ENCODE data around the gene CELSR3.

The CELSR3 gene, protein sequence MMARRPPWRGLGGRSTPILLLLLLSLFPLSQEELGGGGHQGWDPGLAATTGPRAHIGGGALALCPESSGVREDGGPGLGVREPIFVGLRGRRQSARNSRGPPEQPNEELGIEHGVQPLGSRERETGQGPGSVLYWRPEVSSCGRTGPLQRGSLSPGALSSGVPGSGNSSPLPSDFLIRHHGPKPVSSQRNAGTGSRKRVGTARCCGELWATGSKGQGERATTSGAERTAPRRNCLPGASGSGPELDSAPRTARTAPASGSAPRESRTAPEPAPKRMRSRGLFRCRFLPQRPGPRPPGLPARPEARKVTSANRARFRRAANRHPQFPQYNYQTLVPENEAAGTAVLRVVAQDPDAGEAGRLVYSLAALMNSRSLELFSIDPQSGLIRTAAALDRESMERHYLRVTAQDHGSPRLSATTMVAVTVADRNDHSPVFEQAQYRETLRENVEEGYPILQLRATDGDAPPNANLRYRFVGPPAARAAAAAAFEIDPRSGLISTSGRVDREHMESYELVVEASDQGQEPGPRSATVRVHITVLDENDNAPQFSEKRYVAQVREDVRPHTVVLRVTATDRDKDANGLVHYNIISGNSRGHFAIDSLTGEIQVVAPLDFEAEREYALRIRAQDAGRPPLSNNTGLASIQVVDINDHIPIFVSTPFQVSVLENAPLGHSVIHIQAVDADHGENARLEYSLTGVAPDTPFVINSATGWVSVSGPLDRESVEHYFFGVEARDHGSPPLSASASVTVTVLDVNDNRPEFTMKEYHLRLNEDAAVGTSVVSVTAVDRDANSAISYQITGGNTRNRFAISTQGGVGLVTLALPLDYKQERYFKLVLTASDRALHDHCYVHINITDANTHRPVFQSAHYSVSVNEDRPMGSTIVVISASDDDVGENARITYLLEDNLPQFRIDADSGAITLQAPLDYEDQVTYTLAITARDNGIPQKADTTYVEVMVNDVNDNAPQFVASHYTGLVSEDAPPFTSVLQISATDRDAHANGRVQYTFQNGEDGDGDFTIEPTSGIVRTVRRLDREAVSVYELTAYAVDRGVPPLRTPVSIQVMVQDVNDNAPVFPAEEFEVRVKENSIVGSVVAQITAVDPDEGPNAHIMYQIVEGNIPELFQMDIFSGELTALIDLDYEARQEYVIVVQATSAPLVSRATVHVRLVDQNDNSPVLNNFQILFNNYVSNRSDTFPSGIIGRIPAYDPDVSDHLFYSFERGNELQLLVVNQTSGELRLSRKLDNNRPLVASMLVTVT (N-terminal part only)

GRCh38 chr3:48662753-48663488, at the start of gene CELSR3:
CELSR3 (minus strand) TSS chr3:48662886; CDS start chr3:48662634, 252 bp downstream.
- peak in 1 of 2 donors; percentile 23 for DNase-seq (ENCODE audit: low read depth in 1 of 2, low spot score in 1 of 2)

- no peak for DNase-seq (ENCODE audit: low read depth in 1 of 2, low spot score in 1 of 2)
These were observed 49.0 kb upstream of the CELSR3 start for GRCh38 chr3:48711727-48712126.

GRCh38 chr3:48709051-48709461, 46.4 kb upstream of the CELSR3 start:
- DNase-seq (ENCODE audit: low read depth in 1 of 2, low spot score in 1 of 2), result no peak

DNA sequence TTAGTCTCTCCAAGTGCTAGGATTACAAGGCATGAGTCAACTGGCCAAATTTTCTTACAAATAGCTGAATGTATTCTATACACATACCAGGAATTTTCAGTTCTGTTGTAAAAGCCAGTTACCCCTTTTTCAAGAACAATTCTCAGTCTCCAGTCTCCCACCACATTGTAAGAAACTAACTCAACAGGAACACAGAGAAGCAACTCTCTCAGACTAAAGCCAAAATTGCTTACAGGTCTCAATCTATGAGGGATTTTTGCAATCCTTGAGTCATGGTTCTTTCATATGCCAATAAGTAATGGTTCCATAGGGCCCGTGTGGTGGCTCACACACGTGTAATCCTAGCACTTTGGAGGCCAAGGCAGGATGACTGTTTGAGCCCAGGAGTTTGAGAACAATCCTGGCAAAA, 45.8 kb upstream of the CELSR3 start:
- DNase-seq (ENCODE audit: low read depth in 1 of 2, low spot score in 1 of 2), result no peak

DNA sequence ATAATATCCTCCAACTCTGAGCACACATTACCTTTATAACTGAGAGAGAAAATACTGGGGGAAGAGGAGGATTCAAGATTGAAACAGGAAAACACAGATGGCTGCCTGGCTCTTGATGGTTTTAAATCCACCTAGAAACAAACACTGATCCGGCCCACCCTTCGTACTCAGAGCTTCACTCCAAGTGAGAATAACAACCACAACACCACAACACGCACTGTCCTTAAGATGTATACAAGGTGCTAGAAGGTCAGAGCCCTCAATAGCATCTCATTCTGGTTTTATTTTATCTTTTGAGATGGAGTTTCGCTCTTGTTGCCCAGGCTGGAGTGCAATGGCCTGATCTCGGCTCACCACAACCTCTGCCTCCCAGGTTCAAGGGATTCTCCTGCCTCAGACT, 44.5 kb upstream of the CELSR3 start:
- DNase-seq (ENCODE audit: low read depth in 1 of 2, low spot score in 1 of 2), result no peak

DNA sequence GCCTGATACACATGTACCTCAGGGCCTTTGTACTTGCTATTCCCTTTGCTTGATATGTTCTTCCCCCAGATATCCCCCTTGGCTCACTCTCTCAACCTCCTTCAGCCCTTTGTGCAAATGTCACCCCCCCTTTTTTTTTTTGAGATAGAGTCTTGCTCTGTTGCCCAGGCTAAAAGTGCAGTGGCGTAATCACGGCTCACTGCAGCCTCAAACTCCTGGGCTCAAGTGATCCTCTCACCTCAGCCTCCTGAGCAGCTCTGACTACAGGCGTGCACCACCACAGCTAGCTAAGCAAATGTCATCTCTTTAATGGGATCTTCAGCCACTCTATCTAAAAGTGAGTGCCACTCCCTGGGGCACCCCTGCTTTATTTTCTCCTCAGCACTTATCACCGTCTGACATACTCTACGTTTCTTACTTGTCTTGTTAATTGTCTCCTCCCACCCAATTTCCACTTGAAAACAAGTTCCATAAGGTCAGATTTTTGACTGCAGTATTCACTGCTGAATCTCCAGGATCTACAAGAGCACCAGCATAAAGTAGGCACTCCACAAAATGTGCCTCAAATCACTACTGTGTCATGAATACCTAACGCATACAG, 39.7 kb upstream of the CELSR3 start:
- DNase-seq (ENCODE audit: low read depth in 1 of 2, low spot score in 1 of 2), result no peak

DNA sequence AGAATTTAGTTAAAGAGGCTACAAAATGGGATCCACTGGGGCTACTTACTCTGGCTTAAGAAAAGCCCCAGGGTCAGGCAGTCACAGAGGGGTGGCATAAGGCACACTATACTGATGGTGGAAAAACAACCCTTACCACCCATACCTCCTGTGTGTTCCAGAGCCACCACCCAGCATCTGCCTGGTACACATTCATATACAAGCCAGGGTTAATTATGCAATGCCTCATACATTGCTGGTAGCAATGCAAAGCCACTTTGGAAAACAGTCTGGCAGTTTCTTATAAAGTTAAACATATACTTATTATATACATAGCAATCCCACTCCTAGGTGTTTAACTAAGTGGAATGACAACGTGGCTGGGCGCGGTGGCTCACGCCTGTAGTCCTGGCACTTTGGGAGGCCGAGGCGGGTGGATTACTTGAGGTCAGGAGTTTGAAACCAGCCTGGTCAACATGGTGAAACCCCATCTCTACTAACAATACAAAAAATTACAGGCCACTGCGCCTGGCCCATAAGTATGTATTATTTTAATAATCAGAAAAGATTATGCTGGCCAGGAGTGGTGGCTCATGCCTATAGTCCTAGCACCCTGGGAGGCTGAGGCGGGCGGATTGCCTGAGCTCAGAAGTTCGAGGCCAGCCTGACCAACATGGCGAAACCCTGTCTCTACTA, 38.2 kb upstream of the CELSR3 start:
- no peak for DNase-seq (ENCODE audit: low read depth in 1 of 2, low spot score in 1 of 2)

DNA sequence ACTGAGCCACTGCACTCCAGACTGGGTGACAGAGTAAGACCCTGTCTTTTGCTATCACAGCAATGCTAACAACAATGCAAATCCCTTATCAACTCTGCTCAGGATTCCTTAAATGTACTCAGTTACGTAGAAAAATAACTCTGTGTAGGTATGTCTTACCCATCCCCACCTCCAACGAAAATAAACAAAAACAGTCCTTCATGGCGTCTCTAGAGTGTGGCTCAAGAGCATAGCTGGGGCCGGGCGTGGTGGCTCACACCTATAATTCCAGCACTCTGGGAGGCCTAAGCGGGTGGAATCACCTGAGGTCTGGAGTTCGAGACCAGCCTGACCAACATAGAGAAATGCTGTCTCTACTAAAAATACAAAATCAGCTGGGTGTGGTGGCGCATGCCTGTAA, 36.2 kb upstream of the CELSR3 start:
- DNase-seq (ENCODE audit: low read depth in 1 of 2, low spot score in 1 of 2), result no peak

- DNase-seq (ENCODE audit: low read depth in 1 of 2, low spot score in 1 of 2), result no peak
These were observed 35.3 kb upstream of the CELSR3 start for GRCh38 chr3:48697952-48698351.

DNA sequence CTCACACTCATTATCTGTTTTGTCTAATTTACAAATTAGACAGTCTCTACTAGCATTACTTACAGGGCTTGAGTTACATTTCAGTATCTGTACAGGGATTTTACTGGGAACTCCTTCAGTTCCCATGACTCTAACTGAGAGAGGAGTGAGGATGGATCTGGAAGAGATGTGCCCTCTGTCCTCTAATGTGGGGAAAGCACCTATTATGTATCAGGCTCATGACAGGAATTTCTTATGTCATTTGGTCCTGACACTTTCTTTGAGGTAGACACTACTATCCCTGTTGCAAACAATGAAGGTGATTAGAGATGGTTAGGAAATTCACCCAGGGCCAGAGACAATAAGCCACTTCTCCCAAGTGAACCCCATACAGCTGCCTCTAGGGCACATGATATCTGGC, 33.9 kb upstream of the CELSR3 start:
- DNase-seq (ENCODE audit: low read depth in 1 of 2, low spot score in 1 of 2), result no peak

DNA sequence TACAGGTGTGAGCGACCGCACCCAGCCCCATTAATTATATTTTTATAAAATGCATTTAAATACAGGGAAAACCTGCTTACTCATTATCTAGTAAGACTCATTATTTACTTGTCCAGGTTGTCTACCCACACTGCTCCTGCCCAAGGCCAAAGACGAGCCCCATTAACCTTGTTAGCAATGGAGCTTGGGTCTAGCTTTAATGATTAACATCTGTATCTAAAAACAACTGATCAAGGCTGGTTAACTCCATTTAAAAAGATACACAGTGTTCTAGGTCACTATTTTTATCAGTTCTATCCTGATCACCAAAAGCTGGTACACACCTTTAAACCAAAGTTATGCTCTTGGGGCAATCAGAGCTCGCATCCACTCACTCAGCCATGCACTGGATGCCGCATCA, 33.5 kb upstream of the CELSR3 start:
- no peak for DNase-seq (ENCODE audit: low read depth in 1 of 2, low spot score in 1 of 2)

DNA sequence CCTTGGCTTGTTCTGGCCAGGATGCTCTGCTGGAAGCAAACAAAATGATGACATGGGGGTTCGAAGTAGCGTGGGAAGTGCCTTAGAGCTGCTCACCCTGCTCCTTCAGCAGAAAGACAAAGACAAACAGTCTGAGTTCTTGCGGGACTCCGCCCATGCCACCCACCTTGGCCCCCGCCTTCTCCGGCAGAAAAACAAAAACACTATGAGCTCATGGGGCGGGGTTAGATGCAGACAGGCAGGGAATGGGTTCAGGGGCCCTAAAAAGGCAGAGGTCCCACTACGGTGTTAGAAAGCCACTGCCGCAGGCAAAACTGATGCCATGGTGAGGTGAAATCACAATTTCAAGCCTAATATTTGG, 32.7 kb upstream of the CELSR3 start:
- no peak for DNase-seq (ENCODE audit: low read depth in 1 of 2, low spot score in 1 of 2)

- DNase-seq (ENCODE audit: low read depth in 1 of 2, low spot score in 1 of 2), result no peak
These were observed 32.1 kb upstream of the CELSR3 start for GRCh38 chr3:48694610-48695392.

GRCh38 chr3:48693826-48694225, 31.1 kb upstream of the CELSR3 start:
- DNase-seq (ENCODE audit: low read depth in 1 of 2, low spot score in 1 of 2), result no peak

- DNase-seq (ENCODE audit: low read depth in 1 of 2, low spot score in 1 of 2), result no peak
These were observed 29.9 kb upstream of the CELSR3 start for GRCh38 chr3:48692551-48692950.

GRCh38 chr3:48690846-48691458, 28.3 kb upstream of the CELSR3 start:
- no peak for DNase-seq (ENCODE audit: low read depth in 1 of 2, low spot score in 1 of 2)

GRCh38 chr3:48689384-48689783, 26.7 kb upstream of the CELSR3 start:
- no peak for DNase-seq (ENCODE audit: low read depth in 1 of 2, low spot score in 1 of 2)

GRCh38 chr3:48688737-48689075, 26.0 kb upstream of the CELSR3 start:
- no peak for DNase-seq (ENCODE audit: low read depth in 1 of 2, low spot score in 1 of 2)
